GM18499 (cell line): Measurements from ENCODE around the gene DIS3L2.

Source experiments
- ATAC-seq: cut with Tn5 transposase; IDR thresholded peaks from one replicate; pipeline ENCODE4 v1.9.1; 2021; ENCODE audit warnings: moderate number of reproducible peaks; ENCODE audit not compliant: insufficient read depth, unreplicated experiment

DIS3L2 gene

GRCh38 chr2:232038881-232039485 lies 77.5 kb downstream of the DIS3L2 start:
- ATAC-seq, result no peak

- no peak for ATAC-seq
Measured at GRCh38 chr2:232042911-232043574, 81.5 kb downstream of the DIS3L2 start.

- no peak for ATAC-seq
Measured at GRCh38 chr2:232043966-232044365, 82.5 kb downstream of the DIS3L2 start.

GRCh38 chr2:232049350-232049749 lies 87.8 kb downstream of the DIS3L2 start:
- no peak for ATAC-seq

GRCh38 chr2:232052591-232052990 lies 91.1 kb downstream of the DIS3L2 start:
- ATAC-seq, result no peak

- no peak for ATAC-seq
Measured at GRCh38 chr2:232053777-232054176, 92.3 kb downstream of the DIS3L2 start.

- no peak for ATAC-seq
Measured at GRCh38 chr2:232058063-232058877, 96.8 kb downstream of the DIS3L2 start.

GRCh38 chr2:232058931-232059330 lies 97.4 kb downstream of the DIS3L2 start:
- ATAC-seq, result no peak

GRCh38 chr2:232061265-232061664 lies 99.8 kb downstream of the DIS3L2 start:
- no peak for ATAC-seq

GRCh38 chr2:232073026-232073425 lies 111.5 kb downstream of the DIS3L2 start:
- ATAC-seq, result no peak

GRCh38 chr2:232073699-232074098 lies 112.2 kb downstream of the DIS3L2 start:
- ATAC-seq, result no peak

- ATAC-seq, result no peak
Measured at GRCh38 chr2:232075080-232075479, 113.6 kb downstream of the DIS3L2 start.

GRCh38 chr2:232075859-232076258 lies 114.3 kb downstream of the DIS3L2 start:
- ATAC-seq, result no peak

- ATAC-seq, result no peak
Measured at GRCh38 chr2:232076272-232076671, 114.8 kb downstream of the DIS3L2 start.

GRCh38 chr2:232076736-232077135 lies 115.2 kb downstream of the DIS3L2 start:
- no peak for ATAC-seq

- no peak for ATAC-seq
Measured at GRCh38 chr2:232085164-232085563, 123.7 kb downstream of the DIS3L2 start.

GRCh38 chr2:232085826-232086425 lies 124.4 kb downstream of the DIS3L2 start:
- ATAC-seq, result no peak

- no peak for ATAC-seq
Measured at GRCh38 chr2:232088771-232089170, 127.3 kb downstream of the DIS3L2 start.

GRCh38 chr2:232094201-232094600 lies 132.7 kb downstream of the DIS3L2 start:
- ATAC-seq, result no peak

GRCh38 chr2:232094883-232095282 lies 133.4 kb downstream of the DIS3L2 start:
- no peak for ATAC-seq

GRCh38 chr2:232097260-232097659 lies 135.7 kb downstream of the DIS3L2 start:
- ATAC-seq, result no peak
